Amniotic epithelial cell (primary cell): Measurements from ENCODE around the gene RFPL3.
"Not testable (repeated sequence)": the region's sequence is repeated elsewhere in the genome, so short reads cannot be mapped to it uniquely, and the experiment has no call there.

Experiments used
- DNase-seq: peaks from one replicate; pipeline ENCODE4 v3.0.0-alpha.2; 2010; ENCODE audit warnings: low read depth

RFPL3 gene

DNA sequence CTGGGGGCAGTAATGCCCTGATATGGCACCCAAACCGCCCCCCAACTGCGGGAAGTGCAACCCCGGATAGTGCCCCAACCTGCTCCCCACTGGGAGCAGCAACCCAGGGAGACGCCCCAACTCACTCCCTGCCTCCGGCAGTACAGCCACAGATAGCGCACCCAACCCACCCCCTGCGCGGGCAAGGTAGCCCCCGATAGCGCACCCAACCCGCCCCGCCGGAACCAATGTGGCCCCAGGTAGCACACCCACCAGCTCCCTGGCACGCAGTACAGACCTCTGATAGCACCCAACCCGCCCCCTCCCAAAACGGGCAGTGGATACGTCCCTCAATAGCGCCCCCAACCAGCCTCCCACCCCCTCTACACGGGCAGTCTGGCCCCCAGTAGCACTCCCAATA is 3.8 kb upstream of the RFPL3 start:
- DNase-seq, result no peak

DNA sequence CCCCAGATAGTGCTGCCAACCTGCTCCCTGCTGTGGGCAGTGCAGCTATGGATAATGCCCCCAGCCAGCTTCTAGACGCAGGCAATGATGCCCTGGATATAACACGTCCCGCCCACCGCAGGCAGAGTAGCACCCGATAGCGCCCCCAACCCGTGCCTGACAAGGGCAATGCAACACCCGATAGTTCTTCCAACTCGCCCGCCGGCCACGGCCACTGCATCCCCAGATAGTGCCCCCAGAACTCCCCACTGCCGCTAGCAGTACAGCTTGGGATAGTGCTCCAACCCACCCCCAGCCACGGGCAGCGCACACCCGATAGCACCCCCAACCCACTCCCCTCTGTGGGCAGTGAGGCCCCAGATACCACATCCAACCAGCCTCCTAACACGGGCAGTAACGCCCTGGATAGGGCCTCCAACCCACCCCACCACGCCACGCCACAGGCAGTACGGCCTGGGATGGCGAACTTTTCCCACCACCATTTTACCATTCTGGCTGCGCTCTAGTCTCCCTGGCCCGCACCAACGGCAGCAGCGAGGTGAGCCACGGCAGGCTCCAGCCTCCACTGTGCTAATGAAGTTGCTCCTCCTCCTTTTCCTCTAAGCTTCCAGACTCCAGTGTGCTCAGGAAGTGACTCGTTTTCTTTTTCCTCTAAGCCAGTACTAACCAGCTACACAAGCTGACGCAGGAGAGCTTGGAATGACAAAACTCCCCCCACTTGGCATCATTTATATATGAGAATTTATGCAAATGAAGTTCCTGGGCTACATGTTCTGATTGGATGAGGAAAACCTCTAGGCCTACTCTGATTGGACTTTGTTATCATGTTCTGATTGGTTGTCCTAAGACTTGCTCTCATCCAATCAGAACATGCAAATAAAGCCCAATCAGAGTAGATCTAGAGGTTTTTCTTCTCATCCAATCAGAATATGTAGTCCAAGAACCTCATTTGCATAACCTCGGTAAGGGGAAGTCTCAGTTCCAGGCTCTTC is 3.0 kb upstream of the RFPL3 start:
- DNase-seq, result peak; percentile 32

- DNase-seq, result no peak
Observed at GRCh38 chr22:32355760-32356159, 1.9 kb upstream of the RFPL3 start.

DNA sequence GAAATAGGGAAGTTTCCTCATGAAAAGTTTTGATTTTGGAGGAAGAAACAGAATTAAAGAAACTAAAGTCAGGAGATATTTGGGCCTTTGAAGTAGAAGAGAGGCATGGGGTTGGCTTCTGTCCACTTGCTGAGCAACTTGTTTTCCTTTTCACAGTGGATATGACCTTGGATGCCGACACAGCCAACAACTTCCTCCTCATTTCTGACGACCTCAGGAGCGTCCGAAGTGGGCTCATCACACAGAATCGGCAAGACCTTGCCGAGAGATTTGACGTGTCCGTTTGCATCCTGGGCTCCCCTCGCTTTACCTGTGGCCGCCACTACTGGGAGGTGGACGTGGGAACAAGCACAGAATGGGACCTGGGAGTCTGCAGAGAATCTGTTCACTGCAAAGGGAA is 2.4 kb downstream of the RFPL3 start:
- not testable (repeated sequence) for DNase-seq

- no peak for DNase-seq
Observed at GRCh38 chr22:32361257-32361656, 3.6 kb downstream of the RFPL3 start.

- DNase-seq, result no peak
Observed at GRCh38 chr22:32364210-32364609, 6.5 kb downstream of the RFPL3 start.

- DNase-seq, result no peak
Observed at GRCh38 chr22:32375678-32376450, 18.2 kb downstream of the RFPL3 start.

- DNase-seq, result no peak
Observed at GRCh38 chr22:32376681-32377080, 19.0 kb downstream of the RFPL3 start.

- peak; percentile 18 for DNase-seq
Observed at GRCh38 chr22:32378707-32379272, 21.1 kb downstream of the RFPL3 start.

- DNase-seq, result no peak
Observed at GRCh38 chr22:32380991-32381390, 23.3 kb downstream of the RFPL3 start.

DNA sequence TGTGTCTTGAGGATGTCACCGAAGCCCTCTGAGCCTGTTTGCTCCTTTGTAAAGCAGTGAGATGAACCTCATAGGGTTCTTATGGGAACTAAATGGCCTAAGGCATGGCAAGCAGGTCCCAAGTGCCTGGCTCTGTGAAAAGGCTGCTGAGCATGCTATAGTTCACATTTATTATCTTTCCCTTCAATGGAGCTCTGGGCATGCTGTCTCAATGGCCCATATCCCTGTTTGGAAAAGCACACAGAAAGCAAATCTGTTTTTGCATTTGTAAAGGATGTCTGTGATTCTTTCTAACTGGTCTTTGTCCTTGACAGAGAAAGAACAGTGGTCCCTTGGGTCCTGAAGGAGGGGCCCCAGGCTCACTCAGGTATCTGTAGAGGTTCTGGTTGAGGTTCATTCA is 28.0 kb downstream of the RFPL3 start:
- DNase-seq, result no peak

DNA sequence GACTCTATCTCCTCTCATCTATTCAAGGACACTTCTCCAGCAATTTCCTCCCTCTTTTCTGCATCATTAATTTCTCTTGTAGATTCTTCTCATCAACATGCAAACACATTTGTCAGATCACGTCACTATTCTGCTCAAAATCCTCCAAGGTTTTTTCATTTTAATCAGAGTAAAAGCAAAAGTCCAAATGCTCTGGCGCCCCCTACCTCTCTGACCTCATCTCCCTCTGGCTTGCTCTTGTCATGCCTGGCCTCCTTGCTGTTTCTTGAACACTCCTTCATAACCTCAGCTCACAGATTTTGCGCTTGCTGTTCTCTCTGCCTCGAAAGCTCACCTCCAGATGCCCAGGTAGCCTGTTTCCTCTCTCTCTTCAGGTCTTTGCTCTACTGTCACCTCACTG is 32.0 kb downstream of the RFPL3 start:
- peak; percentile 32 for DNase-seq

DNA sequence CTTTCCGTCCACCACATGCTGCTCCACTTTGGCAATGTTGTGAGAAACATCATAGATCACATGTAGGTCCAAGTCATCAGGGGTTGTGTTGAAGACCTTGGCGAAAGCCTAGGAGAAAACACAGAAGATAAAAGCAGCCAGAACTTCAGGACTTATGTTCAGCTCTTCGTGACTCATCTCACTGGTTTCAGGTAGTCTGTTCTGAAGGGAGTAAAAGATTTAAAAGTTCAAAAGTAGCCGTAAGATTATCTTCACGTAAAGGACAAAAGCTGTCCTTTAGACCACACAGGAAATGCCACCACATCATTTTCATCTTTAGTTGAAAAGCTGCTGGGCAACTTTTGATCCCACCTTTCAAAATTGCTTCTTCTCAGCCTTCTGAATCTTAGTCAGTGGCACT is 37.4 kb downstream of the RFPL3 start:
- no peak for DNase-seq

DNA sequence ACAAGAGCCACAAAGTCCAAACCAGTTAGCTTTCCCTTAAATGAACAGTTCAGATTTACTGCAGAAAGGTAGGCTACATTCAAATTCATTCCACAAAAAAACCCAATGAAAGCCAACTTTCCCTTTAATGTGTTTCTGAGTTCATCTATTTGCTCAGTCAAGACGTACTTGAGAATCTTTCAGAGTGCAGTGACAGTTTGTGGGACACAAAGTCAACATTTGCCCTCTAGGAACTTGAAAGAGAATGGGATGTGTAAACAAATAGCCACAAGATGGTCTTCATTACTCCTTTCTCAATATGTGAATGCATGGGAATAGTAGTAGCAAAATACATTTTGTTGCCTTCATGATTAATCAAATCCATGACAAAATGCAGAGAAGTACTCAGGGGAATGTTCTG is 38.6 kb downstream of the RFPL3 start:
- no peak for DNase-seq

DNA sequence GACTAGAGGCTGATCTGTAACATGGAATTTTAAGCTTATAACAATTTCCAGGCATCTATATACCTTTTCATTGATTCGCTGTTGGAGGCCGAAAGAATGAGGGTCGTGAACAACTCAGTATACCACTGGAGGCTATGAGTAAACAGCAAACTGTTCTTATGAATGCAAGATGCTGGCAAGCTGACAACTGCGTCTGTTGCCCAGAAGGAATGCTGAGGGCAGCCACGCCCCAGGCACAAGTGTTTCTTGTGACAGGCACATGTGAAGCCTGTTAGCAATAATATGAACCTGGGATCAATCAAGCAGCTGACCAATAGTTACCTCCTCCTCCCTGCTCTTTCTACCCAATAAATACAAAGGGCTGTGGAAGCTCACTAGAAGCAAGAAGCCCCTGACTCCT is 39.1 kb downstream of the RFPL3 start:
- no peak for DNase-seq

DNA sequence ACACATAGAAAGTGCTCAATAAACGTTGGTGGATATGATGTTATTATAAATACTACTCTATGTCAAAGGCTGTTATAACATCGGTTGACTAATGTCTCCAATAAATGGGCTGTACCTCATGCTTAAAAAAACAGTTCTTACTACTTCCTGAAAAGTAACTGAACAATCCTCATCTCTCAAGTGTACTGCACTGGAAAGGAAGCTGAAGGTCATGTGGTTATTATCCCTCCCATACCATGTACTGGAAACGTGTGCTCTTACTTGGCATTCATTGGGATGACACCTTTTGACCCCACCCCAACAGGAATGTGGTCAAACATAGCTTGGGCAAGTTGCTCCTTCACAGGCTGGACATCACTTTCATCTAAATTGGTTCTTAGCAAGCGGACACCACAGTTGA is 43.8 kb downstream of the RFPL3 start:
- DNase-seq, result no peak

- DNase-seq, result no peak
Observed at GRCh38 chr22:32404021-32404420, 46.4 kb downstream of the RFPL3 start.

- no peak for DNase-seq
Observed at GRCh38 chr22:32407312-32407711, 49.6 kb downstream of the RFPL3 start.

- no peak for DNase-seq
Observed at GRCh38 chr22:32407936-32408335, 50.3 kb downstream of the RFPL3 start.

DNA sequence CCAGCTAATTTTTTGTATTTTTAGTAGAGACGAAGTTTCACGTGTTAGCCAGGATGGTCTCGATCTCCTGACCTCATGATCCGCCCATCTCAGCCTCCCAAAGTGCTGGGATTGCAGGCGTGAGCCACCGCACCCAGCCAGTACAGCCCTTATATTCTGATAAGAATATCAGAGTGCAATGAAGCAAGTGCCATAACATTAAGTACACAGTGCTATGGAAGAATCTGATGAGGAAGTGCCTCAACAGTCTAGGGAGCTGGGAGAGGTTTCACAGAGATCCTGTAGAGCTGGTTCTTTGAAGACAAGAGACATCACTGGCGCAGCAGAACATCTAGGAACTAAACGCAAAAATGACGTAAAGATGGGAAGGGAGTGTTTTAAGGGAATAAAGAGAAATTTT is 52.3 kb downstream of the RFPL3 start:
- no peak for DNase-seq

GRCh38 chr22:32410459-32410858 is 52.8 kb downstream of the RFPL3 start:
- no peak for DNase-seq
